IMR-90 (cell line): ENCODE measurements around the gene HSP90AA1. TPM values are rescaled to one million over a fixed set of nuclear protein-coding genes. Genes with fewer than 3 reads are reported as not detected.

Experiments used
- ATAC-seq: fragments of 200-7000 bp; cut with Tn5 transposase; 2 replicates; pipeline ENCODE4 v1.9.1; 2020; ENCODE audit warnings: low read depth, mild to moderate bottlenecking, moderate library complexity
- BruUV-seq: library from RNA; stranded (reverse); fragments of 400-500 nt; replicated peaks from 2 replicates; lab custom pipeline; 2021; lab: Mats Ljungman, UMichigan
- CTCF ChIA-PET: fragments of 300-600 bp; formaldehyde crosslinking; extraction: SDS; loops from one replicate; lab custom pipeline; 2021; ENCODE audit warnings: antibody characterized with exemption; lab: Yijun Ruan, JAX
- POLR2A ChIA-PET: fragments of 300-600 bp; sonication (Branson Sonifier 250); formaldehyde crosslinking; loops from one replicate; lab custom pipeline; 2022; ENCODE audit warnings: antibody characterized with exemption; ENCODE audit not compliant: unreplicated experiment; lab: Charles Lee
- DNase-seq: peaks from one replicate; pipeline ENCODE4 v3.0.0; 2013
- H2AFZ ChIP-seq: replicated peaks from 2 replicates; pipeline ENCODE3; 2013; ENCODE audit warnings: low read length, mild to moderate bottlenecking; ENCODE audit not compliant: poor library complexity
- H2AK5ac ChIP-seq: 2 replicates; pipeline ENCODE4 v1.6.1; 2013; ENCODE audit warnings: low read depth, low read length, inconsistent platforms
- H2AK9ac ChIP-seq: replicated peaks from 2 replicates; pipeline ENCODE3; 2013; ENCODE audit warnings: mild to moderate bottlenecking, low read depth, low read length, moderate library complexity; ENCODE audit not compliant: poor library complexity
- H2BK120ac ChIP-seq: 2 replicates; pipeline ENCODE4 v1.6.1; 2013; ENCODE audit warnings: low read depth, low read length, inconsistent platforms
- H2BK15ac ChIP-seq: 3 replicates; pipeline ENCODE4 v1.6.1; 2013; ENCODE audit warnings: low read depth, low read length, inconsistent platforms
- H2BK20ac ChIP-seq: 2 replicates; pipeline ENCODE4 v1.6.1; 2013; ENCODE audit warnings: low read depth, mild to moderate bottlenecking, inconsistent platforms, low read length, moderate library complexity
- H2BK5ac ChIP-seq: 2 replicates; pipeline ENCODE4 v1.6.1; 2013; ENCODE audit warnings: mild to moderate bottlenecking, low read depth, low read length, inconsistent platforms; ENCODE audit not compliant: poor library complexity, severe bottlenecking
- H3K14ac ChIP-seq: replicated peaks from 2 replicates; pipeline ENCODE4 v1.6.1; 2013; ENCODE audit warnings: low read depth, low read length, inconsistent platforms
- H3K18ac ChIP-seq: 2 replicates; pipeline ENCODE4 v1.6.1; 2013; ENCODE audit warnings: low read depth, low read length, control low read depth
- H3K23ac ChIP-seq: 2 replicates; pipeline ENCODE4 v1.6.1; 2013; ENCODE audit warnings: low read depth, low read length, inconsistent platforms
- H3K27ac ChIP-seq: 2 replicates; pipeline ENCODE4 v1.5.1; 2013; ENCODE audit warnings: mild to moderate bottlenecking, control low read depth, low read length; ENCODE audit not compliant: insufficient read depth
- H3K27me3 ChIP-seq: 2 replicates; pipeline ENCODE4 v1.6.1; 2013; ENCODE audit warnings: low read length; ENCODE audit not compliant: control insufficient read depth, insufficient read depth
- H3K36me3 ChIP-seq: 2 replicates; pipeline ENCODE4 v1.6.1; 2013; ENCODE audit warnings: low read length, mixed read lengths; ENCODE audit not compliant: control insufficient read depth, insufficient read depth
- H3K4ac ChIP-seq: 2 replicates; pipeline ENCODE4 v1.6.1; 2013; ENCODE audit warnings: low read depth, low read length, inconsistent platforms
- H3K4me1 ChIP-seq: 2 replicates; pipeline ENCODE4 v1.6.1; 2013; ENCODE audit warnings: low read length, mixed read lengths; ENCODE audit not compliant: control insufficient read depth, insufficient read depth
- H3K4me2 ChIP-seq: 2 replicates; pipeline ENCODE4 v1.6.1; 2013; ENCODE audit warnings: low read depth, mild to moderate bottlenecking, control low read depth, low read length, moderate library complexity
- H3K4me3 ChIP-seq: 2 replicates; pipeline ENCODE4 v1.5.1; 2013; ENCODE audit warnings: low read depth, mild to moderate bottlenecking, control low read depth, low read length, moderate library complexity; ENCODE audit not compliant: insufficient read depth
- H3K56ac ChIP-seq: 2 replicates; pipeline ENCODE4 v1.6.1; 2013; ENCODE audit warnings: low read length, inconsistent platforms; ENCODE audit not compliant: insufficient read depth; ENCODE audit errors: extremely low read depth
- H3K79me1 ChIP-seq, 2 experiments: 2 replicates each; pipeline ENCODE4 v1.6.1; 2013; ENCODE audit warnings: low read length in 2 of 2, inconsistent platforms in 1 of 2, low read depth in 1 of 2
- H3K9ac ChIP-seq: 2 replicates; pipeline ENCODE4 v1.6.1; 2013; ENCODE audit warnings: low read depth, low read length, control low read depth
- H3K9me1 ChIP-seq: 2 replicates; pipeline ENCODE4 v1.6.1; 2013; ENCODE audit warnings: low read length, inconsistent platforms; ENCODE audit not compliant: insufficient read depth
- H3K9me3 ChIP-seq: 2 replicates; pipeline ENCODE4 v1.6.1; 2013; ENCODE audit warnings: low read length; ENCODE audit not compliant: control insufficient read depth, insufficient read depth
- H4K20me1 ChIP-seq: 2 replicates; pipeline ENCODE4 v1.6.1; 2013; ENCODE audit warnings: low read length, inconsistent platforms; ENCODE audit not compliant: insufficient read depth
- H4K5ac ChIP-seq: 2 replicates; pipeline ENCODE4 v1.6.1; 2013; ENCODE audit warnings: mild to moderate bottlenecking, low read depth, low read length, control low read depth
- H4K8ac ChIP-seq, 2 experiments: 2 replicates each; pipeline ENCODE4 v1.6.1; 2013; ENCODE audit warnings: low read depth in 2 of 2, low read length in 2 of 2, control low read depth in 1 of 2, inconsistent platforms in 1 of 2
- H4K91ac ChIP-seq: 2 replicates; pipeline ENCODE4 v1.6.1; 2013; ENCODE audit warnings: low read depth, low read length, inconsistent platforms; ENCODE audit not compliant: insufficient read depth
- BHLHE40 ChIP-seq: fragments of 150-350 bp; IDR thresholded peaks from 2 replicates; pipeline ENCODE4 v1.6.1; 2016; ENCODE audit warnings: mild to moderate bottlenecking, low read depth, low read length
- CEBPB ChIP-seq: IDR thresholded peaks from 2 replicates; pipeline ENCODE4 v1.6.1; 2012; ENCODE audit warnings: low read depth, low read length, improper control_type of control experiment
- CHD1 ChIP-seq: IDR thresholded peaks from 2 replicates; pipeline ENCODE4 v1.6.1; 2012; ENCODE audit warnings: low read depth, low read length, improper control_type of control experiment
- FOS ChIP-seq: fragments of 150-350 bp; IDR thresholded peaks from 2 replicates; pipeline ENCODE4 v1.6.1; 2016; ENCODE audit warnings: low read depth, low read length
- MAFK ChIP-seq: IDR thresholded peaks from 2 replicates; pipeline ENCODE4 v1.6.1; 2012; ENCODE audit warnings: low read depth, low read length, improper control_type of control experiment
- MAZ ChIP-seq: IDR thresholded peaks from 2 replicates; pipeline ENCODE4 v1.6.1; 2012; ENCODE audit warnings: low read depth, mild to moderate bottlenecking, low read length, improper control_type of control experiment, moderate library complexity, borderline replicate concordance
- MXI1 ChIP-seq: IDR thresholded peaks from 2 replicates; pipeline ENCODE4 v1.6.1; 2012; ENCODE audit warnings: low read depth, mild to moderate bottlenecking, low read length, moderate library complexity, borderline replicate concordance
- NFE2L2 ChIP-seq: fragments of 150-350 bp; IDR thresholded peaks from 2 replicates; pipeline ENCODE4 v1.6.1; 2016; ENCODE audit warnings: low read depth, mild to moderate bottlenecking, low read length
- POLR2A ChIP-seq: IDR thresholded peaks from 2 replicates; pipeline ENCODE4 v1.6.1; 2012; ENCODE audit warnings: mild to moderate bottlenecking, low read depth, low read length
- RAD21 ChIP-seq: IDR thresholded peaks from 2 replicates; pipeline ENCODE4 v1.6.1; 2012; ENCODE audit warnings: low read length, improper control_type of control experiment
- RCOR1 ChIP-seq: IDR thresholded peaks from 2 replicates; pipeline ENCODE4 v1.6.1; 2012; ENCODE audit warnings: mild to moderate bottlenecking, low read length, improper control_type of control experiment; ENCODE audit not compliant: insufficient replicate concordance
- RFX5 ChIP-seq: IDR thresholded peaks from 2 replicates; pipeline ENCODE4 v1.8.0; 2012; ENCODE audit warnings: low read depth, mild to moderate bottlenecking, low read length, moderate library complexity
- SMC3 ChIP-seq: fragments of 150-350 bp; IDR thresholded peaks from 2 replicates; pipeline ENCODE4 v1.6.1; 2016; ENCODE audit warnings: low read depth, mild to moderate bottlenecking, antibody characterized with exemption, low read length, moderate library complexity
- WGBS, 2 experiments: methylation state at CpG; one replicate each; pipeline versions ENCODE4 v1.1.5 to v1.1.7; 2013; ENCODE audit warnings: missing lambda C conversion rate in 2 of 2; ENCODE audit not compliant: insufficient read length in 1 of 2; ENCODE audit errors: extremely low coverage in 2 of 2; 5-methylcytosine and 5-hydroxymethylcytosine counted together
- dilution Hi-C: fragments of 300-500 bp; cut with HindIII; formaldehyde crosslinking; loops from one replicate; pipeline ENCODE4 v1.14.3; 2018; ENCODE audit warnings: low sequenced_read_pairs; ENCODE audit not compliant: unreplicated experiment
- in situ Hi-C: fragments of 300-500 bp; cut with MboI; formaldehyde crosslinking; loops from 3 replicates; pipeline ENCODE4 v1.14.3; 2019; ENCODE audit warnings: low sequenced_read_pairs, inconsistent platforms, mixed read lengths
- intact Hi-C: fragments of 100-400 bp; cut with micrococcal nuclease; formaldehyde crosslinking; loops from 2 replicates; pipeline ENCODE4 v1.10.0; 2022
- polyA plus RNA-seq, 3 experiments: library from polyadenylated mRNA; depleted of rRNA; stranded (reverse); fragments of >200 nt; gene quantifications; 2 replicates each; pipeline ENCODE4 v1.2.3, GENCODE V29; 2012; ENCODE audit warnings: low replicate concordance in 1 of 3
- total RNA-seq: library from RNA; depleted of rRNA; stranded (reverse); fragments of >200 nt; gene quantifications from 2 replicates; pipeline ENCODE4 v1.2.3, GENCODE V29; 2012
- TF ChIP-seq, protein P1 (sequence below): fragments of 150-350 bp; IDR thresholded peaks from 2 replicates; pipeline ENCODE4 v1.6.1; 2017; ENCODE audit warnings: mild to moderate bottlenecking, antibody characterized with exemption, low read length, low read depth
- TF ChIP-seq, protein P2 (sequence below): fragments of 150-350 bp; IDR thresholded peaks from 2 replicates; pipeline ENCODE4 v1.6.1; 2016; ENCODE audit warnings: low read depth, mild to moderate bottlenecking, low read length, moderate library complexity, borderline replicate concordance
- TF ChIP-seq, protein P3 (sequence below): conservative IDR thresholded peaks from 2 replicates; pipeline ENCODE4 v1.5.1; 2012; ENCODE audit warnings: mild to moderate bottlenecking, low read depth, low read length, improper control_type of control experiment

Gene HSP90AA1
- total and polyA plus RNA-seq, 2 of the 4 experiments (the other 2 are of a cell fraction): 535 to 578 TPM

- dilution Hi-C loops: no loop called here
These were observed 16.3 kb upstream of the HSP90AA1 start for GRCh38 chr14:102103062-102103695.

More at GRCh38 chr14:102103062-102103695, 16.3 kb upstream of the HSP90AA1 start:
- no peak overlapping the region for H4K5ac ChIP-seq
- DNase-seq (no peak), ATAC-seq (no peak)
- intact Hi-C loops (no loop called here), in situ Hi-C loops (no loop called here)
- H2BK5ac ChIP-seq: no peak overlapping the region
- no peak overlapping the region for H3K4me3 ChIP-seq
- H2BK20ac ChIP-seq: no peak overlapping the region
- no peak overlapping the region for H3K9ac ChIP-seq
- H3K9me1 ChIP-seq: 0 out of 2 replicates have a peak, but pooled peaks cover 4% of the 10 kb centered on the region
- POLR2A ChIA-PET: no interaction called here
- TF ChIP-seq MAZ: no peak
- TF ChIP-seq RFX5: no peak
- no peak for TF ChIP-seq MAFK
- no peak for TF ChIP-seq CEBPB
- no peak for TF ChIP-seq FOS
- TF ChIP-seq MXI1: no peak
- TF ChIP-seq, protein P1, sequence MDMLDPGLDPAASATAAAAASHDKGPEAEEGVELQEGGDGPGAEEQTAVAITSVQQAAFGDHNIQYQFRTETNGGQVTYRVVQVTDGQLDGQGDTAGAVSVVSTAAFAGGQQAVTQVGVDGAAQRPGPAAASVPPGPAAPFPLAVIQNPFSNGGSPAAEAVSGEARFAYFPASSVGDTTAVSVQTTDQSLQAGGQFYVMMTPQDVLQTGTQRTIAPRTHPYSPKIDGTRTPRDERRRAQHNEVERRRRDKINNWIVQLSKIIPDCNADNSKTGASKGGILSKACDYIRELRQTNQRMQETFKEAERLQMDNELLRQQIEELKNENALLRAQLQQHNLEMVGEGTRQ: no peak
- TF ChIP-seq, protein P2, sequence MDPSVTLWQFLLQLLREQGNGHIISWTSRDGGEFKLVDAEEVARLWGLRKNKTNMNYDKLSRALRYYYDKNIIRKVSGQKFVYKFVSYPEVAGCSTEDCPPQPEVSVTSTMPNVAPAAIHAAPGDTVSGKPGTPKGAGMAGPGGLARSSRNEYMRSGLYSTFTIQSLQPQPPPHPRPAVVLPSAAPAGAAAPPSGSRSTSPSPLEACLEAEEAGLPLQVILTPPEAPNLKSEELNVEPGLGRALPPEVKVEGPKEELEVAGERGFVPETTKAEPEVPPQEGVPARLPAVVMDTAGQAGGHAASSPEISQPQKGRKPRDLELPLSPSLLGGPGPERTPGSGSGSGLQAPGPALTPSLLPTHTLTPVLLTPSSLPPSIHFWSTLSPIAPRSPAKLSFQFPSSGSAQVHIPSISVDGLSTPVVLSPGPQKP: no peak
- TF ChIP-seq CHD1: no peak
- no peak for TF ChIP-seq POLR2A
- TF ChIP-seq RCOR1: no peak
- TF ChIP-seq BHLHE40: no peak
- TF ChIP-seq RAD21: no peak
- no peak for TF ChIP-seq SMC3
- TF ChIP-seq, protein P3, sequence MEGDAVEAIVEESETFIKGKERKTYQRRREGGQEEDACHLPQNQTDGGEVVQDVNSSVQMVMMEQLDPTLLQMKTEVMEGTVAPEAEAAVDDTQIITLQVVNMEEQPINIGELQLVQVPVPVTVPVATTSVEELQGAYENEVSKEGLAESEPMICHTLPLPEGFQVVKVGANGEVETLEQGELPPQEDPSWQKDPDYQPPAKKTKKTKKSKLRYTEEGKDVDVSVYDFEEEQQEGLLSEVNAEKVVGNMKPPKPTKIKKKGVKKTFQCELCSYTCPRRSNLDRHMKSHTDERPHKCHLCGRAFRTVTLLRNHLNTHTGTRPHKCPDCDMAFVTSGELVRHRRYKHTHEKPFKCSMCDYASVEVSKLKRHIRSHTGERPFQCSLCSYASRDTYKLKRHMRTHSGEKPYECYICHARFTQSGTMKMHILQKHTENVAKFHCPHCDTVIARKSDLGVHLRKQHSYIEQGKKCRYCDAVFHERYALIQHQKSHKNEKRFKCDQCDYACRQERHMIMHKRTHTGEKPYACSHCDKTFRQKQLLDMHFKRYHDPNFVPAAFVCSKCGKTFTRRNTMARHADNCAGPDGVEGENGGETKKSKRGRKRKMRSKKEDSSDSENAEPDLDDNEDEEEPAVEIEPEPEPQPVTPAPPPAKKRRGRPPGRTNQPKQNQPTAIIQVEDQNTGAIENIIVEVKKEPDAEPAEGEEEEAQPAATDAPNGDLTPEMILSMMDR: no peak
- no peak for TF ChIP-seq NFE2L2
- no peaks in the 10 kb centered on the region for H3K79me1 ChIP-seq
- no peak overlapping the region for H3K4me2 ChIP-seq
- CTCF ChIA-PET: no interaction called here
- H2AK9ac ChIP-seq: no peak overlapping the region
- no peak overlapping the region for H3K4ac ChIP-seq
- H3K56ac ChIP-seq: no peak overlapping the region
- no peak overlapping the region for H3K18ac ChIP-seq
- H3K14ac ChIP-seq: no peak overlapping the region
- 100% methylated on average over 1 of the region's 10 CpGs; no CpG with 5 or more reads in 1 of the 2 experiments for WGBS, 2 experiments
- H3K27me3 ChIP-seq: no peaks in the 10 kb centered on the region; the same call in 1 of the 2 replicates
- no peak overlapping the region for H3K27ac ChIP-seq
- no peaks in the 10 kb centered on the region for H4K20me1 ChIP-seq
- no peaks in the 10 kb centered on the region for H3K9me3 ChIP-seq
- BruUV-seq: no TSS peak
- no peaks in the 10 kb centered on the region for H3K36me3 ChIP-seq
- H2AFZ ChIP-seq: no peak overlapping the region
- no peak overlapping the region for H4K8ac ChIP-seq
- no peak overlapping the region for H2AK5ac ChIP-seq
- no peak overlapping the region for H4K91ac ChIP-seq
- no peak overlapping the region for H2BK15ac ChIP-seq
- H3K4me1 ChIP-seq: no peaks in the 10 kb centered on the region
- H2BK120ac ChIP-seq: no peak overlapping the region
- no peak overlapping the region for H3K23ac ChIP-seq
